Rectal smooth muscle tissue (tissue), 1 donor: ENCODE results near the gene MRPL10.

Experiments used
- H3K27ac ChIP-seq: one replicate; pipeline ENCODE4 v1.7.0; 2013; ENCODE audit warnings: low read depth, low read length, inconsistent platforms
- H3K27me3 ChIP-seq: one replicate; pipeline ENCODE4 v1.7.0; 2013; ENCODE audit warnings: low read length; ENCODE audit not compliant: control insufficient read depth, insufficient read depth
- H3K36me3 ChIP-seq: one replicate; pipeline ENCODE4 v1.7.0; 2013; ENCODE audit warnings: low read length; ENCODE audit not compliant: control insufficient read depth, insufficient read depth
- H3K4me1 ChIP-seq: one replicate; pipeline ENCODE4 v1.7.0; 2013; ENCODE audit warnings: low read length; ENCODE audit not compliant: control insufficient read depth, insufficient read depth
- H3K4me3 ChIP-seq: one replicate; pipeline ENCODE4 v1.7.0; 2013; ENCODE audit warnings: low read length
- H3K9ac ChIP-seq: one replicate; pipeline ENCODE4 v1.7.0; 2013; ENCODE audit warnings: low read length

Gene MRPL10

GRCh38 chr17:47813077-47813476 lies 18.3 kb downstream of the MRPL10 start:
- Histone ChIP-seq H3K27me3 (no peaks in the 10 kb centered on the region), H3K27ac (no peak overlapping the region), H3K4me3 (no peak overlapping the region), H3K9ac (no peak overlapping the region), H3K4me1 (no peaks in the 10 kb centered on the region), H3K36me3 (peaks cover 41% of the 10 kb centered on the region)

- Histone ChIP-seq H3K9ac (no peak overlapping the region), H3K4me3 (no peak overlapping the region), H3K27me3 (no peaks in the 10 kb centered on the region), H3K27ac (no peak overlapping the region), H3K4me1 (no peaks in the 10 kb centered on the region), H3K36me3 (peaks cover 42% of the 10 kb centered on the region)
Measured at GRCh38 chr17:47812146-47812920, 19.0 kb downstream of the MRPL10 start.

GRCh38 chr17:47811709-47812108 lies 19.6 kb downstream of the MRPL10 start:
- H3K36me3 ChIP-seq: peaks cover 39% of the 10 kb centered on the region

GRCh38 chr17:47810901-47811635 lies 20.3 kb downstream of the MRPL10 start:
- Histone ChIP-seq H3K27me3 (no peaks in the 10 kb centered on the region), H3K4me3 (no peak overlapping the region), H3K4me1 (no peaks in the 10 kb centered on the region), H3K27ac (no peak overlapping the region), H3K36me3 (peaks cover 33% of the 10 kb centered on the region), H3K9ac (no peak overlapping the region)

More at GRCh38 chr17:47811709-47812108, 19.6 kb downstream of the MRPL10 start:
- Histone ChIP-seq H3K9ac (no peak overlapping the region), H3K27me3 (no peaks in the 10 kb centered on the region), H3K4me3 (no peak overlapping the region), H3K4me1 (no peaks in the 10 kb centered on the region), H3K27ac (no peak overlapping the region)

- Histone ChIP-seq H3K4me1 (no peaks in the 10 kb centered on the region), H3K4me3 (no peak overlapping the region), H3K27ac (no peak overlapping the region), H3K27me3 (no peaks in the 10 kb centered on the region), H3K36me3 (peaks cover 30% of the 10 kb centered on the region), H3K9ac (no peak overlapping the region)
Measured at GRCh38 chr17:47810200-47810821, 21.0 kb downstream of the MRPL10 start.

- Histone ChIP-seq H3K27me3 (no peaks in the 10 kb centered on the region), H3K36me3 (peaks cover 30% of the 10 kb centered on the region), H3K4me1 (no peaks in the 10 kb centered on the region), H3K9ac (no peak overlapping the region), H3K4me3 (no peak overlapping the region), H3K27ac (no peak overlapping the region)
Measured at GRCh38 chr17:47808830-47809480, 22.4 kb downstream of the MRPL10 start.

GRCh38 chr17:47808036-47808829 lies 23.1 kb downstream of the MRPL10 start:
- Histone ChIP-seq H3K4me3 (no peak overlapping the region), H3K9ac (no peak overlapping the region), H3K36me3 (peaks cover 26% of the 10 kb centered on the region), H3K4me1 (no peaks in the 10 kb centered on the region), H3K27me3 (no peaks in the 10 kb centered on the region), H3K27ac (no peak overlapping the region)

- Histone ChIP-seq H3K4me1 (no peaks in the 10 kb centered on the region), H3K27me3 (no peaks in the 10 kb centered on the region), H3K9ac (no peak overlapping the region), H3K27ac (no peak overlapping the region), H3K36me3 (peaks cover 24% of the 10 kb centered on the region), H3K4me3 (no peak overlapping the region)
Measured at GRCh38 chr17:47807421-47807820, 23.9 kb downstream of the MRPL10 start.

- no peaks in the 10 kb centered on the region for H3K27me3 ChIP-seq
- H3K36me3 ChIP-seq: peaks cover 20% of the 10 kb centered on the region
- H3K4me1 ChIP-seq: no peaks in the 10 kb centered on the region
- H3K4me3 ChIP-seq: no peak overlapping the region
- no peak overlapping the region for H3K9ac ChIP-seq
- no peak overlapping the region for H3K27ac ChIP-seq
Measured at GRCh38 chr17:47806913-47807255, 24.5 kb downstream of the MRPL10 start.

- no peak overlapping the region for H3K9ac ChIP-seq
- no peak overlapping the region for H3K27ac ChIP-seq
- peaks cover 20% of the 10 kb centered on the region for H3K36me3 ChIP-seq
- H3K4me3 ChIP-seq: no peak overlapping the region
- no peaks in the 10 kb centered on the region for H3K4me1 ChIP-seq
- H3K27me3 ChIP-seq: no peaks in the 10 kb centered on the region
Measured at GRCh38 chr17:47806026-47806912, 25.1 kb downstream of the MRPL10 start.

GRCh38 chr17:47804461-47804860 lies 26.9 kb downstream of the MRPL10 start:
- Histone ChIP-seq H3K4me1 (no peaks in the 10 kb centered on the region), H3K27me3 (no peaks in the 10 kb centered on the region), H3K9ac (no peak overlapping the region), H3K27ac (no peak overlapping the region), H3K36me3 (peaks cover 18% of the 10 kb centered on the region), H3K4me3 (no peak overlapping the region)
